NCI-H69 (cell line): Measurements from ENCODE around the gene CFAP69.
A peak's percentile ranks its signal among the peaks of the same experiment; 100 is the strongest.
"Not testable (repeated sequence)": the region's sequence is repeated elsewhere in the genome, so short reads cannot be mapped to it uniquely, and the experiment has no call there.

Experiments
- DNase-seq: peaks from one replicate; lab custom pipeline; 2025; lab: John Stamatoyannopoulos, UW

The CFAP69 gene

DNA sequence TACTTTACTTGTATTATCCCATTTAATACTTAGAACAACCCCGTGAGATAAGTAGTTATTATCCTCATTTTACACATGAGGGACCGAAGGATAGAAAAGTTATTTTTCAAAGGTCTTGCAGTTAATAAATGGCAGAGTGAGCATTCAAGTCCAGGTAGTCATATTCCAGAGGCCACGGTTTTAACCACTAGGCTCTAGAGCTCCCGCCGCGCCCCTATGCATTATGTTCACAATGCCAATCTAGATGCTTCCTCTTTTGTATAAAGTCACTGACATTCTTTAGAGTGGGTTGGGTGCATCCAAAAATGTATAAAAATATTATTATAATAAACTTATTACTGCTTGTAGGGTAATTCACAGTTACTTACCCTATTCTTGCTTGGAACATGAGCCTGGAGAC lies 11.4 kb upstream of the CFAP69 start:
- no peak for DNase-seq

- no peak for DNase-seq
These were observed 8.2 kb upstream of the CFAP69 start for GRCh38 chr7:90236721-90237289.

DNA sequence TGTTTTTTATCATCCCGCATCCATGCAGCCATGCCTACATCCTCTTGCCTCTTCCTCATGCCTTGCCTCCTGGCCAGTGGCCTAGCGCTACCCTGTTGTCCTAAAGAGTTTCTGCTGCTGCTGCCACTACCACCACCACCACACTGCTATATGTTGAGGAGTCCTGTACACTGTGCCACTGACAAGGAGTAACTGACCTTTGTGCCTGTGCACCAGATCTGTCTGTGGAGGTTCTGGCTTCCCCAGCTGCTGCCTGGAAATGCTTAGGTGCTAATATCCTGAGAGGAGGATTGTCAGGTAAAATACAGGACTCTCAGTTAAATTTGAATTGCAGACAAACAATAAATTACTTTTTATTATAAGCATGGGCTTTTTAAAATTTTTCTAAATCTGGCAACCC lies 7.0 kb upstream of the CFAP69 start:
- DNase-seq, result no peak

- DNase-seq, result no peak
These were observed 6.4 kb upstream of the CFAP69 start for GRCh38 chr7:90238583-90238982.

DNA sequence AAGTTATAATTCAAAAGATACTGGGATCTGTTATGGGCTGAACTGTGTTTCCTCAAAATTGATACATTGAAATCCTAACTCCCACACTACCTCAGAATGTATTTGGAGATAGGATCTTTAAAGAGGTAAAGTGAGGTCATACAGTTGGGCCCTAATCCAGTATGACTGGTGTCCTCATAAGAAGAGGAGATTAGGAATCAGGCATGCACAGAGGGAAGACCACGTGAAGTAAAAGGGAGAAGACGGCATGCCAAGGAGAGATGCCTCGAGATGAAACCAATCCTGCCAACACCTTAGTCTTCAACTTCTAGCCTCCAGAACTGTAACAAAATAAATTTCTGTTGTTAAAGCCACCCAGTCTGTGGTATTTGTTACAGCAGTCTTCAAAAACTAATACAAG lies 5.9 kb upstream of the CFAP69 start:
- no peak for DNase-seq

GRCh38 chr7:90239625-90240228 lies 5.2 kb upstream of the CFAP69 start:
- DNase-seq, result no peak

DNA sequence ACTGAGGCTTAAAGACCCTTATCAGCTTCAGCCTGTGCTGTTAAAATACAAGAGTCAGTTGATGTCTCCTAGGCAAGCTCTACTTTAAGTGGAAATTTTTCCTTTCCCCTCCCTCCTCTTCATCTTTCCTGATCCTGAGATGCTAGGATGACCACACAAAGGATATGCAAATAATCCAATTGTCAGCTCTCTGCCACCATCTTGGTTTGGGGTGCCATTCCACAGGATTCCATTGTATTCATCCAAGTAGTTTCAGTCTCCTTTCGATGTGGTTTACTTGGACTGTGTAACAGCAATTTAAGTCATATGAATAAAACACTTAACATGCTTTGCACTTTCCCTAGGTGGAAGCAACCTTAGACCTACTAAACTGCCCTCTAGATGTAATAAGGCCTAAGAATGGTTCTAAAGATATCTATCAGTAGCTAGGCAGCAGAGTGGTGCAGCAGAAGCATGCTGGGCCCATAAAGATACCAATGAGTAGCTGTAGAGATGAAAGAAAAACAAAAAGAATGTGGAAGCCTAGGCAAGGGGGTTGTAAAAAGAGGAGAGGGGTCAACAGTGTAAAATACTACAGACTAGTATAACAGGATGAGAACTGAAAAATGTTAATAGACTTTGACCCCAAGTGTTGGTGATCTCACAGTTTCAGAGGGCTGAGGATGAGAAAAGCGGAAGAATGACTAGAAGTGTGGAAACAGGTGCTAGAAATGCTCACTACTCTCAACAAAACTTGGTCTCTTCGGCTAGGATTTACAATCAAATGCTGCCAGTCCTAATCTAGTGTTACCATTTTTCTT lies 2.4 kb upstream of the CFAP69 start:
- DNase-seq, result no peak

GRCh38 chr7:90243556-90243955 lies 1.4 kb upstream of the CFAP69 start:
- DNase-seq, result no peak

DNA sequence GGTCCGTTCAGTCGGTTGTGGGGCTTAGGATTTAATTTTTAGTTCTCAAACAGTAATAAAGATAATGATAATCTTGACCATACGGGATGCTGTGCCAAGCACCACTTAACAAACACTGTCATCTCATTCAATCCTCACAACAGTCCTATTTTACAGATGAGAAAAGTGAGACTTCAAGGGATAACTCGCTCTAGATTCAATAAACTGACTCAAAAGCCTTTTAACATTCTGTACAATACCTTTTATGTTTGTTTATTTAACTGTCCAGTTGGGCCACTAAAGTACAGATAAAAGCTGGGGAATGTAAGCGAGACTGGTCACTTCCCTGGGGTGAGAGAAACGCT lies 437 bp upstream of the CFAP69 start:
- no peak for DNase-seq

DNA sequence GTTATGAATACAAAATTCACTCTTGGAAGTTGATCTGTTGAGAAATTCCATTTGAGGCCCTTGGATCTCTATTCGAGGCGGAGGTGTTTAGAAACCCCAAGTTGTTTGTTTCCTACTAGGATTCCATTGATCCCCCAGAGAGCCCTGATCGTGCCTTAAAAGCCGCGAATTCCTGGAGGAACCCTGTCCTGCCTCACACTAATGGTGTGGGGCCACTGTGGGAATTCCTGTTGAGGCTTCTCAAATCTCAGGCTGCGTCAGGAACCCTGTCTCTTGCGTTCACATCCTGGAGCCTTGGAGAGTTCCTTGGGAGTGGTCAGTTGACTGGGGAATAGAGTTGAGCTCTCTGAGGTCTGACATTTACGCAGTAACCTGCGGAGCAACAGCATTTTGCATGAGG lies 1.2 kb downstream of the CFAP69 start:
- no peak for DNase-seq

GRCh38 chr7:90248706-90249105 lies 3.7 kb downstream of the CFAP69 start:
- DNase-seq, result no peak

DNA sequence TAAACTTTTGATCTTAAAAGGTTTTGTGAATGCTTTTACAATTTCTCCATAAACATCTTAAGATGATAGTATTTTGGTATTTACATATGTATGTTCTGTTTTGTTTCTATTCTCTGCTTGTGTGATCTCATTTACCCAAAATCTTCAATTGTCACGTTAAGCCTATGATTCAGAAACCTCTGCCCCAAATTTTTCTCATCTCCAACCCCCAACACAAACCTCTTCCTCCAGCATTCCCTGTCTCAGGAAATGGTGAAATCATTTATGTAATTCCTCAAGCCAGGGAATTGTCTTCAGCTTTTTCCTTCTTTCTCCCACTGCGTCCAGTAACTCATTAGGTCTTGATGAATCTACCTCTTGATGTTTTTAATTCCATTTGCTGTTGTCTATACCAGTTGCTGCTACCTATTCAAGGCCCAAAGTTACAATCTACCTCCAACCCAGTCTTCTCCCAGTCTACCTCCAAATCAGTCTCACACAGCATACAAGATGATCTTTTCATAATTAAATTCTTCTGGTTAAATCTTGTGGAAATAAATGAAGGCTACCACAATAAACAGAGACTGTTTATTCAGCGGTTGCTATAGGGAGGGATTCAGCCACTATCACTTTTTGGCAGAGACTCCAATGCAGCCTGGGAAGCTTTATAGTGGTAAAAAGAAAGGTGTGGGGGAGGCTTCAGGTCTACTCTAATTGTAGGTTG lies 5.8 kb downstream of the CFAP69 start:
- DNase-seq, result no peak

DNA sequence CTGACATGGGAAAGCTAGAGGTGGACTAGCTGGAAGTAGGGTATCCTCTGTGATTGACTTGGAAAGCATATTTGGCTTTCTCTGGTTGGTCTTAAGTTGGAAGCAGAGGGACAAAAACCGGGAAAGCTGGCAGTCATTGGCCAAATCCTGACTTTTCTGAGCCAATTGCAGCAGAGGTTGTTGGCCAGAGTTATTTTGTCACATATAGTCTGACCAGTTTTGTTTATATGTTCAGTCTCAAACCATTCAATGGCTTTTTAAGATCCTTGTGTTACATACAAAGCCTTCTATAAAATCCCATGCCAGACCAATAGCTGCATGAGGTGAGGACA lies 6.3 kb downstream of the CFAP69 start:
- no peak for DNase-seq

- DNase-seq, result not testable (repeated sequence)
These were observed 11.0 kb downstream of the CFAP69 start for GRCh38 chr7:90256011-90256410.

DNA sequence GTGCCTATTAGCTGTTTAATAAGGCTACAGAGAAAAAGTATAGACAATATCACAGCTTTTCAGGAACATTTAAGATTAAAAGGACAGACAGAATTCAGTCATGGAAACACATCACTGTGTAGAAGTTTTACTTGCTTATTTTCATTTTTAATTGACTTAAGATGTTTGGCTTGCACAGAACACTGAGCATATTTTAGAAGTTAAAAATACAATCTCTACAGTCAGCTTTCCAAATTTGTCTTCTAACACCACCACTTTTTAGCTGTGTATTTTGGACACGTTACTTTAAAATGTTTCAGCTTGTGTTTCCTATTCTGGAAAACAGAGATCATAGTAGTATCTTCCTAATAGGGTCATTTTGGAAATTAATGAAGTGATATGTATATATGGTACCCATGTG lies 11.8 kb downstream of the CFAP69 start:
- DNase-seq, result no peak

GRCh38 chr7:90261441-90261840 lies 16.5 kb downstream of the CFAP69 start:
- no peak for DNase-seq

DNA sequence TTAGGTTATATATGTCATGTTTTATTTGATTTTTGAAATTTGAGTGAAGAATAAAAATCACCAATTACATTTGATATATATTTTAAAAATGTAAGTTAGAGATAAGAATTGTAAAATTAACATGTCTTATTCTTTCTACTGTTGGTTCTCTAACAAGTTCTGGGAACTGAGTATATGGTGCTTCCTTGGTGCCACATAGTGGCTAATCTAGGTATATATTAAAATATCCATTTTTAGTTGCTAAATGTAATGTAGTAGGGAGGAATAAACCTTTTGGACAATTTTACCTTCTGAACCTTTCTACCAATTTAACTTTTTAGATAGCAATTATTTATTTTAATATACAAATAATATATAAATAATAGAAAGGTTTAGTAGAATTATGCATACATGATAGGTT lies 17.5 kb downstream of the CFAP69 start:
- peak; percentile 26 for DNase-seq

- no peak for DNase-seq
These were observed 21.8 kb downstream of the CFAP69 start for GRCh38 chr7:90266808-90267207.

DNA sequence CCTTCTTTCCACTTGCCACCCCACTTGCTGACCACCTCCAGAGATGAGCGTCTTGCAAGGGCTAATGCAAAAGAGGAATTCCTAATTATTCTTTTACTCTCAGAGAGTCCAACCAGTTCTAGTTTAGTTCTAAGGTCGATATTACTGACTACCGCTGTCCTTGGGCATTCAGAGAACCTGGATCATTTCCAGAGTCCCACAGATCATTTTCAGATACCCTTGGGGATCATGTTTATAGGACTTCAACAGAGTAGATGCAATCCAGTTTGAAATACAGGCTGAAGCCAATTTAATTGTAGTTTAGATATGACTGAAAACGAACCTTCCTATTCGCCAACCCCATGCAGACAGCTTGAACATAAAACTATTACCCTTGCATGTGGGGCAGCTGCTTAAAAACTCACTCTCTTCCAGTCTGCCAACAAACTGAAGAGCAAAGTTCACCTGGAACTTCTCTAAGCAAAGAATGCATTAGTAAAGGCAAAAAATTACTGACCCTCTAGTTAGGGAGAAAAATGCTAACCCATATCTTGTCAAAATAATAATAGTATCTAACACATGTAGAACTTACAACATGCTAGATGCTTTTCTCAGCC lies 22.4 kb downstream of the CFAP69 start:
- DNase-seq, result no peak

DNA sequence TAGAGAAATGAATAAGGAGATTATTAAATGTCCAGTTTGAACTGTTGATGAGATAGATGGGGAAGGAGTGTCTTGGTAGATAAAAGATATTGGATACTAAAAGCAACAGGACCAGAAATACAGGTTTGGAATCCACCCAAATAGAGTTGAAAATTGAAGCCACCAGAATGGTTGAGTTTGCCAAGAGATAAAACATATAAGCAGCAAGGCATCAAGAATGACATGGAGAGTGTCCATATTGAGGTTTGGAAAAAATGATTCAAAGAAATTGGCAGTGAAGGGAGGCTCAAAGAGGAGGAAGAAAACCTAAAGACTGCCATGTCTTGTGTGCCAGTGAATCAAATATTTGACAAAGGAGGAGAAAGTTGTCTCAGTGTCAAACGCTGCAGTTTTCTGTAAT lies 24.2 kb downstream of the CFAP69 start:
- no peak for DNase-seq

DNA sequence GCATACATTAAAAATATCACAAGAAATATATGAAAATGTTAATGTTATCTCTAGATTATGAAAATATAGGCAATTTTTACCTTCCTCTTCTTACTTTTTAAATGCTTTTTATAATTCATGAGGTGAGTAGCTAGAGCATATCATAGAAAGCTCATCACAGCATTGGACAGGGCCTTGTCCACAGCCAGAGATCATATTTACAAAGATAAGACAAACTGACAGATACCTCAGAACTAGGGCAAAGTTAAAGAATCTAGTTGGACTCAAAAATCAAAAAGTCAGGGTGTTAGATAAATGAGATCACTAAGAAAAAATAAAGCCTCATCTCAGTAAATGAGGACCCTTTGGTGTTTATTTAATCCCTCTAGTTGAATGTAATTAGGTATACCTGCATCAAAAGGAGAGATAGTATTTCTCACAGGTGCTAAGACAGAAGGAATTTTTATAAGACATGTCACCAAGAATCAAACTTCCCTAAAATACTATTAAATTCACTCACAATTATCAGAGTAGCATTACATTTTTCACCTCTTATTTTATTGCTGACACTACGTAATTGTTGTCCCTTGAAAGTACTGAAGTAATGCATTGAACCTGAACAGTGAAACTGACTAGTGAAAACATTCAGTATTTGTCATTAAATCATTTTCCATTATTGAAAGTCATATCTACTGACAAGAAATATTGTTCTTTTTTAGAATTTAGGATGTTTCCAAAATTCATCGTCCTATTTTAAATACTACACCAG lies 25.6 kb downstream of the CFAP69 start:
- DNase-seq, result no peak

- no peak for DNase-seq
These were observed 26.8 kb downstream of the CFAP69 start for GRCh38 chr7:90271753-90272152.
